Transverse colon (tissue), 3 donors: ENCODE results near the gene BRS3.

Experiments
- POLR2A ChIP-seq: fragments of 450-650 bp; IDR thresholded peaks from one replicate; pipeline ENCODE4 v1.6.1; 2016; ENCODE audit warnings: antibody characterized with exemption, mild to moderate bottlenecking, moderate library complexity
- TF ChIP-seq, protein P1 (sequence below), 5 experiments: fragments of 200-600 bp in 3 of 5; fragments of 450-650 bp in 2 of 5; sonication (generic) in 3 of 5; IDR thresholded peaks; 1 replicate in 2 of 5; 2 replicates in 3 of 5; pipeline ENCODE4 v1.5.1; 2016 to 2017; ENCODE audit warnings: antibody characterized with exemption in 5 of 5, inconsistent platforms in 3 of 5, mild to moderate bottlenecking in 2 of 5, moderate library complexity in 1 of 5

DNA sequence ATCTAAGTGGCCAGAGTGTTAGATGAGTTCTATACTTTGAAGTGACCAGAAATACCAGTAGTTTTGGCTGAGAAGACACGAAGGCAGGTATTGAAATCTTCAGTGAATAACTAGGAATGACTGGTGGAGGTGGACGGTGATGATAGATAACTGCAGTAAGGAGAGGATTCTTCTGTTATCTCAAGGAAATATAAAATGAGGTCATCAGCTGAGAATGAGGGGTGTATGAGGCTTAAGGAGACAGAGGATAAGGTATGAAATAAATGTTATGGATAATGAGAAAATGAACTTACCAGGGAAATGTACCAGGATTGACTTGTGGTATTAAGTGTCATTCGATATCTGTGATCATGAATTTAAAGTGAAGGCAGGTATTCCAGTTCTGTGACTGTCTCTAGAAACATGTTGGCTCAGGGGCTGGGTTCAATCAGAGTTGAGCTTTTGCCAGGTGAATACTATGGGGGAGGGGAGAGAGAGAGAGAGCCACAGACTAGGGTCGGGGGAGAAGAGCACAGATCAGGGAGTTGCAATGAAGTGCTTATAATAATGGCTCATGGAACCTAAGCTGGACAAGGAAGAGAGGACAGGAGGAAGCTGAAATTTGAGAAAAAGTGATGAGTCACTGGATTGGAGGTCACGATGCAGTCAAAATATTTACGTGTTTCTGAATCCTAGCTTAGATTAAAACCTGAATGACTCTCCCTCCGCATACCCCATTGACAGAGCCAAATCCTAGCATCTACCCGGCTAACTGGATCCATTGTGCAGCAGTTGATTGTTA, 37.5 kb upstream of the BRS3 start:
- no peak for TF ChIP-seq POLR2A
- TF ChIP-seq, protein P1, sequence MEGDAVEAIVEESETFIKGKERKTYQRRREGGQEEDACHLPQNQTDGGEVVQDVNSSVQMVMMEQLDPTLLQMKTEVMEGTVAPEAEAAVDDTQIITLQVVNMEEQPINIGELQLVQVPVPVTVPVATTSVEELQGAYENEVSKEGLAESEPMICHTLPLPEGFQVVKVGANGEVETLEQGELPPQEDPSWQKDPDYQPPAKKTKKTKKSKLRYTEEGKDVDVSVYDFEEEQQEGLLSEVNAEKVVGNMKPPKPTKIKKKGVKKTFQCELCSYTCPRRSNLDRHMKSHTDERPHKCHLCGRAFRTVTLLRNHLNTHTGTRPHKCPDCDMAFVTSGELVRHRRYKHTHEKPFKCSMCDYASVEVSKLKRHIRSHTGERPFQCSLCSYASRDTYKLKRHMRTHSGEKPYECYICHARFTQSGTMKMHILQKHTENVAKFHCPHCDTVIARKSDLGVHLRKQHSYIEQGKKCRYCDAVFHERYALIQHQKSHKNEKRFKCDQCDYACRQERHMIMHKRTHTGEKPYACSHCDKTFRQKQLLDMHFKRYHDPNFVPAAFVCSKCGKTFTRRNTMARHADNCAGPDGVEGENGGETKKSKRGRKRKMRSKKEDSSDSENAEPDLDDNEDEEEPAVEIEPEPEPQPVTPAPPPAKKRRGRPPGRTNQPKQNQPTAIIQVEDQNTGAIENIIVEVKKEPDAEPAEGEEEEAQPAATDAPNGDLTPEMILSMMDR (IDR thresholded peaks at IDR 0.05) = no peak
